SK-N-MC (cell line): ENCODE data around the gene SLC2A4.

Experiments used
- EZH2 ChIP-seq: fragments of 200-600 bp; sonication (generic); IDR thresholded peaks from one replicate; pipeline ENCODE4 v1.6.1; 2017; ENCODE audit warnings: antibody characterized with exemption
- POLR2AphosphoS5 ChIP-seq: IDR thresholded peaks from 2 replicates; pipeline ENCODE4 v1.6.1; 2012; ENCODE audit warnings: mild to moderate bottlenecking, low read depth, low read length, borderline replicate concordance

GRCh38 chr17:7290166-7290565 is 8.6 kb downstream of the SLC2A4 start:
- TF ChIP-seq EZH2 = no peak
- no peak for TF ChIP-seq POLR2AphosphoS5
